ENCODE measurements around the gene TRIM74.
"Not testable (repeated sequence)": the region's sequence is repeated elsewhere in the genome, so short reads cannot be mapped to it uniquely, and the experiment has no call there.

Gene TRIM74

GRCh38 chr7:72954563-72955198 is 14.6 kb downstream of the TRIM74 start:
- DNase-seq = not testable (repeated sequence)

GRCh38 chr7:72953901-72954562 is 15.2 kb downstream of the TRIM74 start:
- DNase-seq = not testable (repeated sequence)

- not testable (repeated sequence) for DNase-seq
Measured at GRCh38 chr7:72950432-72950831, 18.8 kb downstream of the TRIM74 start.

GRCh38 chr7:72949686-72950085 is 19.6 kb downstream of the TRIM74 start:
- DNase-seq = not testable (repeated sequence)

- DNase-seq = not testable (repeated sequence)
Measured at GRCh38 chr7:72949276-72949675, 20.0 kb downstream of the TRIM74 start.

GRCh38 chr7:72948714-72949113 is 20.6 kb downstream of the TRIM74 start:
- DNase-seq = not testable (repeated sequence)

- not testable (repeated sequence) for DNase-seq
Measured at GRCh38 chr7:72946130-72946745, 23.0 kb downstream of the TRIM74 start.

- DNase-seq = not testable (repeated sequence)
Measured at GRCh38 chr7:72945597-72945996, 23.7 kb downstream of the TRIM74 start.

GRCh38 chr7:72944937-72945336 is 24.3 kb downstream of the TRIM74 start:
- not testable (repeated sequence) for DNase-seq

GRCh38 chr7:72942956-72943355 is 26.3 kb downstream of the TRIM74 start:
- DNase-seq = not testable (repeated sequence)

GRCh38 chr7:72942022-72942705 is 27.1 kb downstream of the TRIM74 start:
- not testable (repeated sequence) for DNase-seq

- DNase-seq = not testable (repeated sequence)
Measured at GRCh38 chr7:72928216-72928615, 41.0 kb downstream of the TRIM74 start.

- DNase-seq = not testable (repeated sequence)
Measured at GRCh38 chr7:72927791-72928190, 41.5 kb downstream of the TRIM74 start.

GRCh38 chr7:72925546-72926120 is 43.6 kb downstream of the TRIM74 start:
- no peak for DNase-seq

- peak; percentile 95 for DNase-seq
Measured at GRCh38 chr7:72924733-72925545, 44.3 kb downstream of the TRIM74 start, which contains the start of gene POM121. POM121 (plus strand) TSS chr7:72925095; CDS start chr7:72925122, 27 bp downstream.

- DNase-seq = no peak
Measured at GRCh38 chr7:72924386-72924732, 44.9 kb downstream of the TRIM74 start.

- DNase-seq = no peak
Measured at GRCh38 chr7:72919256-72919775, 50.0 kb downstream of the TRIM74 start.

GRCh38 chr7:72914756-72915525 is 54.3 kb downstream of the TRIM74 start:
- DNase-seq = peak; percentile 83

GRCh38 chr7:72913750-72914149 is 55.5 kb downstream of the TRIM74 start:
- not testable (repeated sequence) for DNase-seq

GRCh38 chr7:72911395-72911794 is 57.9 kb downstream of the TRIM74 start:
- DNase-seq = not testable (repeated sequence)

Measured in activated effector memory CD4-positive, alpha-beta T cell treated with anti-CD3 and anti-CD28 coated beads, Interleukin-2, amount 50 U/mL, for 16 hours (primary cell).